ENCODE results near the gene PITPNM1. TPM values are rescaled to one million over a fixed set of nuclear protein-coding genes. Genes with fewer than 3 reads are reported as not detected.

Gene PITPNM1
- total and polyA plus RNA-seq, 3 experiments from 2014 or later: 49.6 to 109 (median 94.0) TPM

DNA sequence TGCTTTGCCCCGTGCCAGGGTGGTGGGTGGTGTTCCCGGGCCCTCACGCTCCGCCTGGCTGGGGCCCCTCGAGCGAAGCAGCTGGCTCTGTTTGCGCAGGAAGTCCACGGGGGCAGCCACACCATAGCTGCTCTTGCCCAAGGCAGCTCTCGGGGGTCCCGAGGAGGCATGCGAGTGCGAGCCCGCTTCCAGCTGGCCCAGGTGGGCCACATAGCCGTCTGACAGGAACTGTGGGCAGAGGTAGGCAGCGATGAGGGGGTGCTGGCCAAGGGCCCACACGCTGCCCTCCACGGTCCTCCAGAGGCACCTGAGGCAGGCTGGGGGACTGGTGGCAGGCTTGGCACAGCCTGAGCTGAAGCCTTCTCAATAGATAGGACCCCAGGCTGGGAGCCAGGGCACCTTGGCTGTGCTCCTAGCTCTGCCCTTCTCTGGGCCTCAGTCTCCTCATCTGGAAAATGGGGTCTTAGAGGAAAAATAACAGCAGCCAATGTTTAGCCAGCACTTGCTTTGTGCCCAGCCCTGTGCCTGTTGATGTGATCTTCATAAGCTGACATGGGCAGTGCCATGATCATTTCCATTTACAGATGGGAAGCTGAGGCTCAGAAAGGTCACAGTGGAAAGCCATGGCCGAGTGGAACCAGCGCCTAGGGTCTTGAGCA is 13.0 kb downstream of the PITPNM1 start:
- no peak overlapping the region for H3K27ac ChIP-seq (ENCODE audit: low read depth, low read length)
- H3K27ac Mint-ChIP-seq: peak overlapping the region in 1 of 8 donors; percentile 32
- peaks cover 4 to 86% (median 12%) of the 10 kb centered on the region in 3 donors for H3K36me3 Mint-ChIP-seq
- H3K4me1 Mint-ChIP-seq: peaks cover 15 to 27% (median 19%) of the 10 kb centered on the region in 3 donors
- H3K9me3 ChIP-seq (ENCODE audit: low read length): no peaks in the 10 kb centered on the region
- no peaks in the 10 kb centered on the region for H3K27me3 Mint-ChIP-seq
- H3K9me3 Mint-ChIP-seq: no peaks in the 10 kb centered on the region
- H3K4me1 ChIP-seq (ENCODE audit: insufficient read depth, low read length): peaks cover 14% of the 10 kb centered on the region
- H3K36me3 ChIP-seq (ENCODE audit: insufficient read depth, low read length): peaks cover 22% of the 10 kb centered on the region
- ChIA-PET POLR2A (interaction anchor here (0.6 to 1.9 kb wide), 5 partner anchors 9 to 91 kb away, joined by 3 to 8 read pairs (median 3); partner anchors contain the start of genes AIP, GPR152 and PPP1CA), CTCF (interaction anchor here (0.9 to 2.0 kb wide), 7 partner anchors 10 to 103 kb away, joined by 3 to 5 read pairs (median 4); partner anchors contain the start of genes PITPNM1, PPP1CA and PTPRCAP)
- no peak for DNase-seq
- H3K4me3 Mint-ChIP-seq: no peak overlapping the region
- no peaks in the 10 kb centered on the region for H3K27me3 ChIP-seq (ENCODE audit: insufficient read depth, low read length, poor library complexity, severe bottlenecking)
- H3K4me3 ChIP-seq (ENCODE audit: low read length): no peak overlapping the region

DNA sequence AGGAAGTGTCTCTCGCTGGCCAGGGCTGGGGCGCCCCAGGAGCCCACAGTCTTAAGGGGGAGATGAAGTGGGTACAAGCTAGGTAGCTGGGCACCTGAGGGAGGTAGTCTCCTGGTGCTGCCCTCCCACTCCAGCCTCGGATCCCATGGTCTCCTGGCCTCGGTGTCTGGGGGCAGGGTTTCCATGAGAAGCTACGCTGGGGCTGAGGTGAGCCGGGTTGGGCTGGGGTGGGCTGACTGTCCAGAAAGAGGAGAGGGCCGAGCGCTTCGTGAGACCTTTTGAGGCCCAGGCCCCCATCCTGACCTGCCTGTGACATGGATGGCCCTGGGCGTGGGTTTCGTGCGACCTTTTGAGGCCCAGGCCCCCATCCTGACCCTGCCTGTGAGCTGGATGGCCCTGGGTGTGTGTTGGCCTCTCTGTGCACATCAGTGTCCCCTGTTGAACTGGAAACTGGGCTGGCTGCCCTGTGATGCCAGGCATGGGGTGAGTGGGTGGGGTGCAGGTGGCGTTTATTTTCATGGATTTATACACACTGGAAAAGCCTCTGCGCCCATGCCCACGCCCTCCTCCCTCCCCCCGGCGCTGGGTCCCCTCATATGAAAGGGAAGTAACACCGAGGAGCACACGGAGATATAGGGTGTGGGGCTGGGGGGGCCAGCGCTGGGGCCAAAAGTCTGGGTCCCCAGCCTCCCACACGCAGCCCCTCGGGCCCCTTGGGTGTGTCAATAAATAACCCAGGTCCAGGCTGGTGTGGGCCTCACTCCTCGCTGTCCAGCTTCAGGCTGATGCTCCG is 13.7 kb downstream of the PITPNM1 start:
- ChIA-PET CTCF (interaction anchor here (0.9 to 2.0 kb wide), 4 partner anchors 11 to 23 kb away, joined by 3 to 5 read pairs (median 4); partner anchors contain the start of gene PITPNM1), POLR2A (interaction anchor here (0.7 to 1.9 kb wide), 3 partner anchors 8 to 90 kb away, joined by 3 to 8 read pairs (median 5); partner anchors contain the start of genes AIP and PPP1CA)
- Mint-ChIP-seq H3K36me3 (peaks cover 4 to 83% (median 12%) of the 10 kb centered on the region in 3 donors), H3K9me3 (no peaks in the 10 kb centered on the region), H3K27ac (peak overlapping the region in 1 of 8 donors; percentile 21), H3K4me1 (peaks cover 22 to 34% (median 25%) of the 10 kb centered on the region in 3 donors), H3K27me3 (no peaks in the 10 kb centered on the region), H3K4me3 (no peak overlapping the region)
- Histone ChIP-seq H3K4me3 (ENCODE audit: low read length) (no peak overlapping the region), H3K27me3 (ENCODE audit: insufficient read depth, low read length, poor library complexity, severe bottlenecking) (no peaks in the 10 kb centered on the region), H3K36me3 (ENCODE audit: insufficient read depth, low read length) (peaks cover 27% of the 10 kb centered on the region), H3K4me1 (ENCODE audit: insufficient read depth, low read length) (peaks cover 22% of the 10 kb centered on the region), H3K27ac (ENCODE audit: low read depth, low read length) (no peak overlapping the region), H3K9me3 (ENCODE audit: low read length) (no peaks in the 10 kb centered on the region)
- DNase-seq: no peak

DNA sequence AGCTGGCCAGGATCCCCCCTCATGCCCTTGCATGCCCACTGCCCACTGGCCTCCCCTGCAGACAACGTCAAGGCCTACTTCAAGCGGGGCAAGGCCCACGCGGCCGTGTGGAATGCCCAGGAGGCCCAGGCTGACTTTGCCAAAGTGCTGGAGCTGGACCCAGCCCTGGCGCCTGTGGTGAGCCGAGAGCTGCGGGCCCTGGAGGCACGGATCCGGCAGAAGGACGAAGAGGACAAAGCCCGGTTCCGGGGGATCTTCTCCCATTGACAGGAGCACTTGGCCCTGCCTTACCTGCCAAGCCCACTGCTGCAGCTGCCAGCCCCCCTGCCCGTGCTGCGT is 14.5 kb downstream of the PITPNM1 start:
- ChIA-PET POLR2A (interaction anchor here (0.6 kb wide), 1 partner anchor 13 kb away, joined by 3 read pairs; no protein-coding TSS in a partner anchor), CTCF (no interaction called here)
- peaks cover 27% of the 10 kb centered on the region for H3K36me3 ChIP-seq (ENCODE audit: insufficient read depth, low read length)
- H3K27me3 Mint-ChIP-seq: no peaks in the 10 kb centered on the region
- no peak overlapping the region for H3K27ac ChIP-seq (ENCODE audit: low read depth, low read length)
- H3K36me3 Mint-ChIP-seq: peaks cover 4 to 81% (median 12%) of the 10 kb centered on the region in 3 donors
- no peak for DNase-seq
- no peak overlapping the region for H3K4me3 ChIP-seq (ENCODE audit: low read length)
- H3K9me3 Mint-ChIP-seq: no peaks in the 10 kb centered on the region
- peaks cover 30 to 42% (median 32%) of the 10 kb centered on the region in 3 donors for H3K4me1 Mint-ChIP-seq
- peak overlapping the region in 1 of 8 donors; percentile 21 for H3K27ac Mint-ChIP-seq
- H3K9me3 ChIP-seq (ENCODE audit: low read length): no peaks in the 10 kb centered on the region
- H3K27me3 ChIP-seq (ENCODE audit: insufficient read depth, low read length, poor library complexity, severe bottlenecking): no peaks in the 10 kb centered on the region
- H3K4me3 Mint-ChIP-seq: no peak overlapping the region
- H3K4me1 ChIP-seq (ENCODE audit: insufficient read depth, low read length): peaks cover 29% of the 10 kb centered on the region

DNA sequence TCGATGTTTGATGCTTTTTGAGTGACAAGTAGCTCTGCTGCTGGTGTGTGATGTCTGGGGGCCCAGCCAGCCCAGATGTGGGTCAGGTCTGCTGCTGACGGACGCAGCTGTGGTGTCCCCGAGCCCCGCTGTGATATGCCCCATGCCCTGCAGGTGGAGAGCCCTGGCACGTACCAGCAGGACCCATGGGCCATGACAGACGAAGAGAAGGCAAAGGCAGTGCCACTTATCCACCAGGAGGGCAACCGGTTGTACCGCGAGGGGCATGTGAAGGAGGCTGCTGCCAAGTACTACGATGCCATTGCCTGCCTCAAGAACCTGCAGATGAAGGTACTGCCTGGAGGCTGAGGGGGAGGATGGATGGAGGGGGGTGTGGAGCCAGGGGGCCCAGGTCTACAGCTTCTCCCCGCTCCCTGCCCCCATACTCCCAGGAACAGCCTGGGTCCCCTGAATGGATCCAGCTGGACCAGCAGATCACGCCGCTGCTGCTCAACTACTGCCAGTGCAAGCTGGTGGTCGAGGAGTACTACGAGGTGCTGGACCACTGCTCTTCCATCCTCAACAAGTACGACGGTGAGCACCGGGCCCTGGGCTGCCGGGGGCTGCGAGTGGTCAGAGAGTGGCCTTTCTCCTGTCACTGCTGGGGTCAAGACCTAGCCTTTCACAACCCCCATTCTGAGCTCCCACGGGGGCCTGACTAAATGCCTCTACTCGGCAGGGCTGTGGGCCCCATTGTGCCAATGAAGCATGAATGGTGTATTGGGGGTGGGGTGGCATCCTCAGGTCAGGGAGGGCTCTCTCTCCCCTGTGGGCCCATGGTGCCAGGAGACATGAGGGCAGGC is 15.1 kb downstream of the PITPNM1 start:
- ChIA-PET CTCF (no interaction called here), POLR2A (interaction anchor here (0.5 to 1.2 kb wide), 3 partner anchors 13 to 87 kb away, joined by 3 to 10 read pairs (median 5); partner anchors contain the start of gene PTPRCAP)
- no peak overlapping the region for H3K27ac ChIP-seq (ENCODE audit: low read depth, low read length)
- H3K27ac Mint-ChIP-seq: peak overlapping the region; percentile 14 to 93 (median 61)
- H3K4me1 ChIP-seq (ENCODE audit: insufficient read depth, low read length): peaks cover 33% of the 10 kb centered on the region
- peaks cover 27% of the 10 kb centered on the region for H3K36me3 ChIP-seq (ENCODE audit: insufficient read depth, low read length)
- no peak overlapping the region for H3K4me3 ChIP-seq (ENCODE audit: low read length)
- no peaks in the 10 kb centered on the region for H3K9me3 ChIP-seq (ENCODE audit: low read length)
- DNase-seq: no peak
- H3K36me3 Mint-ChIP-seq: peaks cover 4 to 76% (median 12%) of the 10 kb centered on the region in 3 donors
- H3K27me3 ChIP-seq (ENCODE audit: insufficient read depth, low read length, poor library complexity, severe bottlenecking): no peaks in the 10 kb centered on the region
- no peaks in the 10 kb centered on the region for H3K27me3 Mint-ChIP-seq
- H3K4me3 Mint-ChIP-seq: no peak overlapping the region
- H3K9me3 Mint-ChIP-seq: no peaks in the 10 kb centered on the region
- H3K4me1 Mint-ChIP-seq: peaks cover 34 to 46% (median 34%) of the 10 kb centered on the region in 3 donors

DNA sequence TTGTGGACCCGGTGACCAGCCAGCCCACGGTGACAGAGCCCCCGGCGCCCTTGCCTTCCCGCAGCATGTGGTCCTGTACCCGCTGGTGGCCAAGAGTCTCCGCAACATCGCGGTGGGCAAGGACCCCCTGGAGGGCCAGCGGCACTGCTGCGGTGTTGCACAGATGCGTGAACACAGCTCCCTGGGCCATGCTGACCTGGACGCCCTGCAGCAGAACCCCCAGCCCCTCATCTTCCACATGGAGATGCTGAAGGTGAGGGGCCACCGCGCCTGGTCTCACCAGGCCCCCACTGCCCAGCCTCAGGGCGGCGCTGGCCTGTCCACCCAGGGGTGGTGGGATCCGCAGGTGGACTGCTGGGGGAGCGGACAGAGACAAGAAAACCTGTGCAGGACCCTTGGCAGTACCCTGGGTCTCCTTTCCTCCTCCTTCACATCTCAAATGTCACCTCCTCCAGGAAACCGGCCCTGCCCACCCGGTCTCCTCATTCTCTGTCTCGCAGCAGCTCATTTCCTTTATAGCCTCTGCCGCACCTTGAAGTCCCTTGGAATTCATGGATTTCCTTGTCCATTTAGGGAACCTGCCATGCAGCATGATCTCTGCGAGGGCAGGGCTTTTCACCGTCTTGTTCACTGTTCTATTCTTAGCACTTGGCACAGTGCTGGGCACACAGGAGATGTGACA is 15.8 kb downstream of the PITPNM1 start:
- H3K36me3 ChIP-seq (ENCODE audit: insufficient read depth, low read length): peaks cover 27% of the 10 kb centered on the region
- H3K4me1 Mint-ChIP-seq: peaks cover 41 to 54% (median 42%) of the 10 kb centered on the region in 3 donors

DNA sequence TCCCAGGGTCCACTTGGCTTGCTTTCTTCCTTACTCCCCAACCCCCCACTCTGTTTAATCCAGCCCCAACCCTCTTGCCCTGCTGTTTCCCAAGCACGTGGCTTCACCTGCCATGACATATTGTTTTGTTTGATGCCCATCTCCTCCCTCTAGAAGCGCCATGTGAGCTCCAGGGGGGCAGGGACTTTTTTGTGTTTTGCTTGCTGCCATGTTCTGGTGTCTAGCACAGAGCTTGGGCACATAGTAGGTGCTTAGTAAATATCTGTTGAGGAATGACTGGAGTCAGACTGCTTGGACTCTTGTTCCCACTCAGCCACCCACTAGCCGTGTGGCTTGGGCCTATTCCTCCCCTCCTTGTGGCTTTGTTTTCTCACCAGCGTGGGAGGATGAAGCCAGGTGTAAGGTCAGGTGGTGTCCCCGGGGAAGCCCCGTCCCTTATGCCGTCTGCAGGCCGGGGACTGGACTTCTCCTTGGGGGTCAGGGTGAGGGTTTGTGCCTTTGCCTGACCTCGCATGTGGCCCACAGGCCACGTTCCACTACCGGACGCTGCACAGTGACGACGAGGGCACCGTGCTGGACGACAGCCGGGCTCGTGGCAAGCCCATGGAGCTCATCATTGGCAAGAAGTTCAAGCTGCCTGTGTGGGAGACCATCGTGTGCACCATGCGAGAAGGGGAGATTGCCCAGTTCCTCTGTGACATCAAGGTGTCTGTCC is 18.5 kb downstream of the PITPNM1 start:
- H3K9me3 Mint-ChIP-seq: no peaks in the 10 kb centered on the region
- peaks cover 4 to 61% (median 12%) of the 10 kb centered on the region in 3 donors for H3K36me3 Mint-ChIP-seq
- CTCF ChIA-PET: interaction anchor here (1.8 to 3.2 kb wide), 6 partner anchors 18 to 135 kb away, joined by 4 to 15 read pairs (median 6); partner anchors contain the start of genes PITPNM1, PTPRCAP, RAD9A and TMEM134
- Histone ChIP-seq H3K4me3 (ENCODE audit: low read length) (peak overlapping the region; percentile 41), H3K27me3 (ENCODE audit: insufficient read depth, low read length, poor library complexity, severe bottlenecking) (no peaks in the 10 kb centered on the region), H3K36me3 (ENCODE audit: insufficient read depth, low read length) (peaks cover 21% of the 10 kb centered on the region), H3K9me3 (ENCODE audit: low read length) (no peaks in the 10 kb centered on the region), H3K4me1 (ENCODE audit: insufficient read depth, low read length) (peaks cover 57% of the 10 kb centered on the region), H3K27ac (ENCODE audit: low read depth, low read length) (no peak overlapping the region)
- peaks cover 60 to 75% (median 63%) of the 10 kb centered on the region in 3 donors for H3K4me1 Mint-ChIP-seq
- peak in 1 of 5 donors; percentile 31 for DNase-seq
- peak overlapping the region; percentile 79 to 96 (median 87) for H3K4me3 Mint-ChIP-seq
- H3K27ac Mint-ChIP-seq: peak overlapping the region; percentile 80 to 100 (median 94)
- no peaks in the 10 kb centered on the region for H3K27me3 Mint-ChIP-seq
- POLR2A ChIA-PET: interaction anchor here (0.5 to 4.1 kb wide), 9 partner anchors 18 to 246 kb away, joined by 3 to 38 read pairs (median 5); partner anchors contain the start of genes PITPNM1, PTPRCAP and RAD9A

More for the DNA sequence above, 15.8 kb downstream of the PITPNM1 start:
- no peak for DNase-seq
- Histone ChIP-seq H3K4me1 (ENCODE audit: insufficient read depth, low read length) (peaks cover 41% of the 10 kb centered on the region), H3K27me3 (ENCODE audit: insufficient read depth, low read length, poor library complexity, severe bottlenecking) (no peaks in the 10 kb centered on the region), H3K4me3 (ENCODE audit: low read length) (no peak overlapping the region), H3K9me3 (ENCODE audit: low read length) (no peaks in the 10 kb centered on the region), H3K27ac (ENCODE audit: low read depth, low read length) (no peak overlapping the region)
- CTCF ChIA-PET: interaction anchor here (1.5 kb wide), 1 partner anchor 16 kb away, joined by 4 read pairs; the partner anchor contains the start of gene PITPNM1
- peaks cover 4 to 70% (median 12%) of the 10 kb centered on the region in 3 donors for H3K36me3 Mint-ChIP-seq
- no peaks in the 10 kb centered on the region for H3K9me3 Mint-ChIP-seq
- peak overlapping the region in 1 of 7 donors; percentile 79 for H3K4me3 Mint-ChIP-seq
- POLR2A ChIA-PET: interaction anchor here (0.5 to 1.2 kb wide), 2 partner anchors 52 to 87 kb away, joined by 5 to 10 read pairs; partner anchors contain the start of gene PTPRCAP
- peak overlapping the region in 6 of 8 donors; percentile 47 to 93 (median 76) for H3K27ac Mint-ChIP-seq
- H3K27me3 Mint-ChIP-seq: no peaks in the 10 kb centered on the region
